Measurements from ENCODE around the gene QRICH1. TPM values are rescaled to one million over a fixed set of nuclear protein-coding genes. Genes with fewer than 3 reads are reported as not detected.

The QRICH1 gene
- total RNA-seq, 1 experiment from 2014 or later = 151 TPM

- H2BK12ac ChIP-seq (ENCODE audit: insufficient read length, low read depth, low read length) = no peak overlapping the region
- TF ChIP-seq CTCF (conservative IDR thresholded peaks at IDR 0.05) = no peak
- no CpG with 5 or more reads among the region's 3 CpGs for WGBS (ENCODE audit: extremely low coverage, insufficient read length, low lambda C conversion rate)
- no peak overlapping the region for H4K91ac ChIP-seq (ENCODE audit: insufficient read length, low read depth, low read length)
- H3K23me2 ChIP-seq (ENCODE audit: insufficient read length, low read depth, low read length, poor library complexity, severe bottlenecking) = no peaks in the 10 kb centered on the region
- H3T11ph ChIP-seq (ENCODE audit: low read length) = no peak overlapping the region
- H3K14ac ChIP-seq (ENCODE audit: insufficient read depth, low read length) = no peak overlapping the region
- H3K9me3 ChIP-seq (ENCODE audit: control insufficient read depth, low read depth, low read length) = no peaks in the 10 kb centered on the region
- H2AFZ ChIP-seq (ENCODE audit: low read length) = no peak overlapping the region
- H3K27ac Mint-ChIP-seq = no peak overlapping the region; a peak in 1 of 7 replicates
- no peaks in the 10 kb centered on the region for H3K79me1 ChIP-seq (ENCODE audit: insufficient read depth, low read depth, low read length, poor library complexity, severe bottlenecking)
- H4K5ac ChIP-seq (ENCODE audit: insufficient read length, low read depth, low read length) = no peak overlapping the region
- no peak overlapping the region for H3K4me3 Mint-ChIP-seq
- DNase-seq = no peak
- no peak overlapping the region for H2BK5ac ChIP-seq (ENCODE audit: insufficient read length, low read length)
- H3K18ac ChIP-seq (ENCODE audit: insufficient read length, low read depth, low read length) = no peak overlapping the region
- H3K27ac ChIP-seq (ENCODE audit: insufficient read length, low read depth, low read length) = no peak overlapping the region
- no peak overlapping the region for H3K56ac ChIP-seq (ENCODE audit: insufficient read length, low read depth, low read length)
- H4K8ac ChIP-seq (replicated peaks; ENCODE audit: insufficient read length, low read depth, low read length) = no peak overlapping the region
- no peak overlapping the region for H2BK20ac ChIP-seq (ENCODE audit: low read depth, low read length, poor library complexity, severe bottlenecking)
- H3K36me3 Mint-ChIP-seq (ENCODE audit: insufficient read depth in 1 of 3, low read depth in 3 of 3) = peaks cover 23 to 76% (median 56%) of the 10 kb centered on the region in 3 experiments; a peak in 6 of 7 replicates
- no peak overlapping the region for H2BK120ac ChIP-seq (ENCODE audit: low read depth, low read length, poor library complexity, severe bottlenecking)
- H4K20me1 ChIP-seq (ENCODE audit: control insufficient read depth, insufficient read depth, insufficient read length) = no peaks in the 10 kb centered on the region
- H3K4ac ChIP-seq (ENCODE audit: low read depth, low read length) = no peak overlapping the region
- H3K27me3 ChIP-seq (ENCODE audit: insufficient read depth, low read length) = no peaks in the 10 kb centered on the region
- no peak overlapping the region for H3K23ac ChIP-seq (ENCODE audit: insufficient read length, low read depth, low read length)
- no peaks in the 10 kb centered on the region for H3K4me1 Mint-ChIP-seq
- no peak overlapping the region for H2BK15ac ChIP-seq (ENCODE audit: low read depth, low read length)
- no peak overlapping the region for H2AK5ac ChIP-seq (ENCODE audit: insufficient read length, low read length)
- no peak overlapping the region for H3K4me2 ChIP-seq (ENCODE audit: insufficient read depth, insufficient read length, low read length)
- H3K27me3 Mint-ChIP-seq (ENCODE audit: low read depth) = no peaks in the 10 kb centered on the region
- H3K4me1 ChIP-seq (ENCODE audit: insufficient read depth, low read length) = no peaks in the 10 kb centered on the region; the same call in 1 of the 2 replicates
- H3K9me3 Mint-ChIP-seq = no peaks in the 10 kb centered on the region
- H3K79me2 ChIP-seq (ENCODE audit: insufficient read depth, low read length) = no peaks in the 10 kb centered on the region
- no peak overlapping the region for H3K9ac ChIP-seq (ENCODE audit: extremely low read depth, insufficient read length, low read length)
Measured at GRCh38 chr3:49035281-49035680, 58.6 kb downstream of the QRICH1 start.
